Muscle layer of duodenum (tissue), 2 donors: Measurements from ENCODE around the gene ZBTB20.
"Not testable (repeated sequence)": the region's sequence is repeated elsewhere in the genome, so short reads cannot be mapped to it uniquely, and the experiment has no call there.

Experiments
- H3K27ac ChIP-seq: one replicate; pipeline ENCODE4 v1.7.0; 2013; ENCODE audit warnings: mild to moderate bottlenecking, low read length
- H3K27me3 ChIP-seq: one replicate; pipeline ENCODE4 v1.7.0; 2013; ENCODE audit warnings: low read depth, mild to moderate bottlenecking, control low read depth, low read length
- H3K36me3 ChIP-seq, 2 donors: one replicate each; pipeline ENCODE4 v1.7.0; 2013; ENCODE audit warnings: low read length in 2 of 2, control low read depth in 1 of 2, mild to moderate bottlenecking in 1 of 2; ENCODE audit not compliant: insufficient read depth in 2 of 2, control insufficient read depth in 1 of 2
- H3K4me1 ChIP-seq, 2 donors: one replicate each; pipeline ENCODE4 v1.7.0; 2013; ENCODE audit warnings: low read length in 2 of 2, mild to moderate bottlenecking in 2 of 2, control low read depth in 1 of 2, moderate library complexity in 1 of 2; ENCODE audit not compliant: insufficient read depth in 2 of 2, control insufficient read depth in 1 of 2
- H3K4me3 ChIP-seq, 2 donors: one replicate each; pipeline ENCODE4 v1.7.0; 2013; ENCODE audit warnings: low read length in 2 of 2, low read depth in 1 of 2, mild to moderate bottlenecking in 1 of 2
- H3K9me3 ChIP-seq, 2 donors: one replicate each; pipeline ENCODE4 v1.7.0; 2013; ENCODE audit warnings: low read length in 2 of 2, control low read depth in 1 of 2, mild to moderate bottlenecking in 1 of 2; ENCODE audit not compliant: control insufficient read depth in 1 of 2
- donor health status: healthy.

The ZBTB20 gene

GRCh38 chr3:115146032-115146417, 1.1 kb downstream of the ZBTB20 start:
- H3K9me3 ChIP-seq = no peaks in the 10 kb centered on the region

GRCh38 chr3:115141033-115141757, 5.9 kb downstream of the ZBTB20 start:
- Histone ChIP-seq H3K27me3 (no peaks in the 10 kb centered on the region), H3K4me1 (peaks cover 0 to 19% of the 10 kb centered on the region in 2 donors), H3K9me3 (no peaks in the 10 kb centered on the region), H3K27ac (no peak overlapping the region), H3K36me3 (no peaks in the 10 kb centered on the region), H3K4me3 (no peak overlapping the region)

More at GRCh38 chr3:115146032-115146417, 1.1 kb downstream of the ZBTB20 start:
- Histone ChIP-seq H3K27me3 (no peaks in the 10 kb centered on the region), H3K36me3 (no peaks in the 10 kb centered on the region), H3K4me3 (peak overlapping the region; percentile 83 to 89), H3K27ac (peak overlapping the region; percentile 98), H3K4me1 (peaks cover 6 to 21% of the 10 kb centered on the region in 2 donors)

GRCh38 chr3:115139072-115139471, 8.0 kb downstream of the ZBTB20 start:
- H3K4me1 ChIP-seq = peaks cover 0 to 11% of the 10 kb centered on the region in 2 donors
- no peaks in the 10 kb centered on the region for H3K27me3 ChIP-seq
- H3K9me3 ChIP-seq = no peaks in the 10 kb centered on the region
- no peaks in the 10 kb centered on the region for H3K36me3 ChIP-seq
- H3K27ac ChIP-seq = no peak overlapping the region
- no peak overlapping the region for H3K4me3 ChIP-seq

- Histone ChIP-seq H3K9me3 (no peaks in the 10 kb centered on the region), H3K36me3 (no peaks in the 10 kb centered on the region), H3K27me3 (no peaks in the 10 kb centered on the region), H3K4me1 (no peaks in the 10 kb centered on the region), H3K4me3 (no peak overlapping the region), H3K27ac (no peak overlapping the region)
These were observed 12.3 kb downstream of the ZBTB20 start for GRCh38 chr3:115134648-115135347.

GRCh38 chr3:115127208-115127607, 19.9 kb downstream of the ZBTB20 start:
- Histone ChIP-seq H3K9me3 (no peaks in the 10 kb centered on the region), H3K4me3 (no peak overlapping the region), H3K27me3 (no peaks in the 10 kb centered on the region), H3K4me1 (no peaks in the 10 kb centered on the region), H3K27ac (no peak overlapping the region), H3K36me3 (no peaks in the 10 kb centered on the region)

- Histone ChIP-seq H3K4me3 (no peak overlapping the region), H3K27ac (no peak overlapping the region), H3K4me1 (no peaks in the 10 kb centered on the region), H3K36me3 (no peaks in the 10 kb centered on the region), H3K9me3 (no peaks in the 10 kb centered on the region), H3K27me3 (no peaks in the 10 kb centered on the region)
These were observed 26.5 kb downstream of the ZBTB20 start for GRCh38 chr3:115120597-115120996.

GRCh38 chr3:115113367-115113766, 33.7 kb downstream of the ZBTB20 start:
- H3K9me3 ChIP-seq = no peaks in the 10 kb centered on the region
- no peaks in the 10 kb centered on the region for H3K36me3 ChIP-seq
- no peak overlapping the region for H3K27ac ChIP-seq
- H3K27me3 ChIP-seq = no peaks in the 10 kb centered on the region
- H3K4me1 ChIP-seq = no peaks in the 10 kb centered on the region
- H3K4me3 ChIP-seq = no peak overlapping the region

- no peaks in the 10 kb centered on the region for H3K27me3 ChIP-seq
These were observed 35.5 kb downstream of the ZBTB20 start for GRCh38 chr3:115111632-115112031.

GRCh38 chr3:115110830-115111229, 36.3 kb downstream of the ZBTB20 start:
- no peaks in the 10 kb centered on the region for H3K9me3 ChIP-seq
- H3K4me3 ChIP-seq = no peak overlapping the region
- H3K36me3 ChIP-seq = peaks cover 0 to 7% of the 10 kb centered on the region in 2 donors
- no peaks in the 10 kb centered on the region for H3K27me3 ChIP-seq
- no peak overlapping the region for H3K27ac ChIP-seq
- no peaks in the 10 kb centered on the region for H3K4me1 ChIP-seq

More at GRCh38 chr3:115111632-115112031, 35.5 kb downstream of the ZBTB20 start:
- Histone ChIP-seq H3K4me1 (no peaks in the 10 kb centered on the region), H3K27ac (no peak overlapping the region), H3K36me3 (peaks cover 0 to 7% of the 10 kb centered on the region in 2 donors), H3K9me3 (no peaks in the 10 kb centered on the region), H3K4me3 (no peak overlapping the region)

- H3K27ac ChIP-seq, H3K27me3 ChIP-seq, H3K9me3 ChIP-seq, H3K36me3 ChIP-seq, H3K4me1 ChIP-seq, H3K4me3 ChIP-seq: not testable (repeated sequence)
These were observed 37.0 kb downstream of the ZBTB20 start for GRCh38 chr3:115110066-115110465.

GRCh38 chr3:115108614-115109013, 38.5 kb downstream of the ZBTB20 start:
- no peaks in the 10 kb centered on the region for H3K4me1 ChIP-seq
- peaks cover 4 to 11% of the 10 kb centered on the region in 2 donors for H3K36me3 ChIP-seq
- H3K27me3 ChIP-seq = no peaks in the 10 kb centered on the region
- no peak overlapping the region for H3K4me3 ChIP-seq
- no peaks in the 10 kb centered on the region for H3K9me3 ChIP-seq
- no peak overlapping the region for H3K27ac ChIP-seq
